HCT116 (cell line): ENCODE measurements around the gene HCFC2. TPM values are rescaled to one million over a fixed set of nuclear protein-coding genes. Genes with fewer than 3 reads are reported as not detected.

Experiments
- ATAC-seq: fragments of 200-7000 bp; cut with Tn5 transposase; 2 replicates; pipeline ENCODE4 v1.9.1; 2020; ENCODE audit warnings: mild to moderate bottlenecking, moderate library complexity
- BruUV-seq: library from RNA; stranded (reverse); fragments of 400-500 nt; replicated peaks from 2 replicates; lab custom pipeline; 2021; lab: Mats Ljungman, UMichigan
- CTCF ChIA-PET: fragments of 300-600 bp; sonication (Branson Sonifier 250); formaldehyde crosslinking; loops from one replicate; lab custom pipeline; 2021; ENCODE audit warnings: antibody characterized with exemption; lab: Charles Lee
- POLR2A ChIA-PET: fragments of 300-600, 350-600 bp; sonication (Branson Sonifier 250); formaldehyde crosslinking; loops from one replicate; lab custom pipeline; 2021; ENCODE audit warnings: antibody characterized with exemption; lab: Charles Lee
- RAD21 ChIA-PET, 2 experiments: fragments of 300-600 bp; sonication (Branson Sonifier 250); formaldehyde crosslinking; loops; one replicate each; lab custom pipeline; 2023; ENCODE audit warnings: low total read pairs in 2 of 2; ENCODE audit not compliant: uncharacterized antibody in 2 of 2, unreplicated experiment in 2 of 2, low non-redundant PET in 1 of 2; lab: Charles Lee
- DNase-seq: peaks from one replicate; pipeline ENCODE4 v3.0.0-alpha.2; 2010; ENCODE audit warnings: low read depth, low spot score
- H2AFZ ChIP-seq: fragments of 200-600 bp; shearing (Covaris generic), sonication (generic); 2 replicates; pipeline ENCODE4 v1.6.1; 2017; ENCODE audit warnings: low read depth, mixed run types, mixed read lengths, antibody characterized with exemption, low read length; ENCODE audit not compliant: poor library complexity, severe bottlenecking
- H3K27ac ChIP-seq: 2 replicates; pipeline ENCODE4 v1.5.1; 2012; ENCODE audit warnings: low read depth, low read length
- H3K27me3 ChIP-seq: fragments of 200-600 bp; sonication (generic); 2 replicates; pipeline ENCODE4 v1.6.1; 2016; ENCODE audit warnings: mixed run types, low read length, mixed read lengths; ENCODE audit not compliant: insufficient read depth
- H3K36me3 ChIP-seq, 2 experiments: fragments of 200-500 bp in 1 of 2; fragments of 200-600 bp in 1 of 2; sonication (Bioruptor generic) in 1 of 2; sonication (generic) in 1 of 2; 2 replicates each; pipeline versions ENCODE4 v1.5.1 to v1.6.1; 2014 to 2016; ENCODE audit warnings: low read length in 2 of 2, inconsistent platforms in 1 of 2, mixed read lengths in 1 of 2, mixed run types in 1 of 2; ENCODE audit not compliant: insufficient read depth in 2 of 2, control insufficient read depth in 1 of 2
- H3K4me1 ChIP-seq, 2 experiments: fragments of 200-600 bp in 1 of 2; sonication (generic) in 1 of 2; 2 replicates each; pipeline versions ENCODE4 v1.5.1 to v1.6.1; 2012 to 2017; ENCODE audit warnings: low read length in 2 of 2, inconsistent platforms in 1 of 2, mild to moderate bottlenecking in 1 of 2, mixed read lengths in 1 of 2, mixed run types in 1 of 2, moderate library complexity in 1 of 2; ENCODE audit not compliant: insufficient read depth in 2 of 2, control insufficient read depth in 1 of 2
- H3K4me2 ChIP-seq: fragments of 200-600 bp; sonication (generic); 2 replicates; pipeline ENCODE4 v1.6.1; 2017; ENCODE audit warnings: mixed run types, low read length, mixed read lengths
- H3K4me3 ChIP-seq, 2 experiments: fragments of 200-600 bp in 1 of 2; sonication (generic) in 1 of 2; replicated peaks in 1 of 2; 2 replicates each; pipeline ENCODE4 v1.5.1; 2011 to 2016; ENCODE audit warnings: low read length in 2 of 2, control low read depth in 1 of 2, low read depth in 1 of 2, mild to moderate bottlenecking in 1 of 2, mixed read lengths in 1 of 2, mixed run types in 1 of 2
- H3K79me2 ChIP-seq: fragments of 200-600 bp; sonication (generic); 2 replicates; pipeline ENCODE4 v1.6.1; 2017; ENCODE audit warnings: mild to moderate bottlenecking, mixed run types, low read length, moderate library complexity, mixed read lengths; ENCODE audit not compliant: insufficient read depth
- H3K9ac ChIP-seq: fragments of 200-600 bp; sonication (generic); 2 replicates; pipeline ENCODE4 v1.6.1; 2016; ENCODE audit warnings: low read length, mixed read lengths
- H3K9me2 ChIP-seq: fragments of 200-600 bp; sonication (generic), shearing (Covaris generic); 2 replicates; pipeline ENCODE4 v1.6.1; 2017; ENCODE audit warnings: mixed run types, mild to moderate bottlenecking, moderate library complexity; ENCODE audit not compliant: insufficient read depth
- H3K9me3 ChIP-seq, 2 experiments: fragments of 200-500 bp in 1 of 2; fragments of 200-600 bp in 1 of 2; sonication (Bioruptor generic) in 1 of 2; sonication (generic) in 1 of 2; 2 replicates each; pipeline ENCODE4 v1.6.1; 2014 to 2017; ENCODE audit warnings: low read length in 2 of 2, mixed read lengths in 2 of 2, inconsistent platforms in 1 of 2, low read depth in 1 of 2, mild to moderate bottlenecking in 1 of 2, mixed run types in 1 of 2, moderate library complexity in 1 of 2; ENCODE audit not compliant: control insufficient read depth in 1 of 2, insufficient read depth in 1 of 2
- H4K20me1 ChIP-seq: fragments of 200-600 bp; sonication (generic), shearing (Covaris generic); 2 replicates; pipeline ENCODE4 v1.6.1; 2017; ENCODE audit warnings: mixed run types, mild to moderate bottlenecking, moderate library complexity; ENCODE audit not compliant: insufficient read depth
- CBX3 ChIP-seq: IDR thresholded peaks from 2 replicates; pipeline ENCODE4 v1.6.1; 2012; ENCODE audit warnings: low read depth
- CEBPB ChIP-seq: IDR thresholded peaks from 2 replicates; pipeline ENCODE4 v1.6.1; 2012; ENCODE audit warnings: low read depth
- CTCF ChIP-seq, 3 experiments: fragments of 200-600 bp in 1 of 3; sonication (generic) in 1 of 3; IDR thresholded peaks in 2 of 3; conservative IDR thresholded peaks in 1 of 3; 2 replicates each; pipeline ENCODE4 v1.5.1; 2012 to 2017; ENCODE audit warnings: low read depth in 2 of 3, low read length in 2 of 3, antibody characterized with exemption in 1 of 3, borderline replicate concordance in 1 of 3, control low read depth in 1 of 3, mild to moderate bottlenecking in 1 of 3, mixed read lengths in 1 of 3, mixed run types in 1 of 3, moderate library complexity in 1 of 3; ENCODE audit not compliant: insufficient read depth in 1 of 3
- EGR1 ChIP-seq: IDR thresholded peaks from 2 replicates; pipeline ENCODE4 v1.6.1; 2012; ENCODE audit warnings: low read depth
- ELF1 ChIP-seq: IDR thresholded peaks from 2 replicates; pipeline ENCODE4 v1.6.1; 2012; ENCODE audit warnings: low read depth, borderline replicate concordance
- EZH2 ChIP-seq: fragments of 200-600 bp; sonication (generic); IDR thresholded peaks from 2 replicates; pipeline ENCODE4 v1.6.1; 2017; ENCODE audit warnings: antibody characterized with exemption, mixed run types
- FOSL1 ChIP-seq: IDR thresholded peaks from 2 replicates; pipeline ENCODE4 v1.6.1; 2012; ENCODE audit warnings: low read depth
- JUND ChIP-seq: IDR thresholded peaks from 2 replicates; pipeline ENCODE4 v1.6.1; 2012
- POLR2AphosphoS5 ChIP-seq: IDR thresholded peaks from 2 replicates; pipeline ENCODE4 v1.6.1; 2011; ENCODE audit warnings: mild to moderate bottlenecking, low read depth, low read length, moderate library complexity
- RAD21 ChIP-seq: IDR thresholded peaks from 2 replicates; pipeline ENCODE4 v1.6.1; 2012; ENCODE audit warnings: low read depth, mild to moderate bottlenecking
- REST ChIP-seq: IDR thresholded peaks from 2 replicates; pipeline ENCODE4 v1.6.1; 2012; ENCODE audit warnings: low read depth
- SIN3A ChIP-seq: IDR thresholded peaks from 2 replicates; pipeline ENCODE4 v1.6.1; 2012; ENCODE audit warnings: low read depth
- SRF ChIP-seq: IDR thresholded peaks from 2 replicates; pipeline ENCODE4 v1.6.1; 2012; ENCODE audit warnings: low read depth
- TCF7L2 ChIP-seq: IDR thresholded peaks from 2 replicates; pipeline ENCODE4 v1.7.0; 2011; ENCODE audit warnings: borderline replicate concordance, inconsistent platforms; ENCODE audit not compliant: insufficient read depth, insufficient read length; ENCODE audit errors: extremely low read depth
- intact Hi-C: fragments of 100-400 bp; cut with micrococcal nuclease; formaldehyde crosslinking; loops from 2 replicates; pipeline ENCODE4 v1.10.0; 2022
- total RNA-seq: library from RNA; stranded (reverse); gene quantifications from one replicate; pipeline ENCODE4 v1.2.1, GENCODE V29; 2021; ENCODE audit not compliant: unreplicated experiment
- TF ChIP-seq, protein P1 (sequence below): IDR thresholded peaks from 2 replicates; pipeline ENCODE4 v1.6.1; 2012
- TF ChIP-seq, protein P2 (sequence below): IDR thresholded peaks from 2 replicates; pipeline ENCODE4 v1.6.1; 2012

HCFC2 gene
- total RNA-seq, 1 experiment from 2014 or later = 4.9 TPM

GRCh38 chr12:104142543-104142942 is 78.2 kb downstream of the HCFC2 start:
- Histone ChIP-seq H3K4me1 (peaks cover 6 to 8% of the 10 kb centered on the region in 2 experiments), H3K27me3 (no peaks in the 10 kb centered on the region), H4K20me1 (no peaks in the 10 kb centered on the region), H2AFZ (no peak overlapping the region), H3K9me3 (no peaks in the 10 kb centered on the region), H3K9me2 (no peaks in the 10 kb centered on the region), H3K9ac (no peak overlapping the region), H3K27ac (no peak overlapping the region), H3K36me3 (no peaks in the 10 kb centered on the region), H3K4me3 (no peak overlapping the region), H3K79me2 (no peaks in the 10 kb centered on the region), H3K4me2 (no peak overlapping the region)
- ChIA-PET RAD21 (no interaction called here), CTCF (no interaction called here), POLR2A (no interaction called here)
- DNase-seq = no peak
- TF ChIP-seq RAD21 (no peak), ELF1 (no peak)
- TF ChIP-seq, protein P1, sequence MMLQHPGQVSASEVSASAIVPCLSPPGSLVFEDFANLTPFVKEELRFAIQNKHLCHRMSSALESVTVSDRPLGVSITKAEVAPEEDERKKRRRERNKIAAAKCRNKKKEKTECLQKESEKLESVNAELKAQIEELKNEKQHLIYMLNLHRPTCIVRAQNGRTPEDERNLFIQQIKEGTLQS = no peak
- intact Hi-C loops = no loop called here
- no peak for ATAC-seq
- BruUV-seq = no TSS peak

DNA sequence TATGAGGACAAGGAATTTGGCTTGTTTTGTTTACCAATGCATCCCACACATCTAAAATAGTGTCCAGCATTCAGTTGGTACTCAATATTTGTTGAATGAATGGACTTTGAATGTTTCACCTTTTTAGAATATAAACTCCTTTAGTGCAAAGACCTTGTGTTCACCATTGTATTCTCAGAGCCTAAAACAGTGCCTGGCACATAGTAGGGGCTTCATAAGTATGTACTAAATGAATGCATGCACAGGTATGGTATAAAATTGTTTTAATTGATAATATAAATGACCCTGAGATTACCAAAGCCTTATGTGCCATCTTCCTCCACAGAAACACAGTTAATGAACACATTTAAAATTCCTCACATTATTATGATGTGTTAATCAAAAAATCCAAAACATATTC is 78.7 kb downstream of the HCFC2 start:
- H3K9me2 ChIP-seq = no peaks in the 10 kb centered on the region
- H2AFZ ChIP-seq = no peak overlapping the region
- ChIA-PET POLR2A (no interaction called here), RAD21 (no interaction called here), CTCF (interaction anchor here (1.0 kb wide), 1 partner anchor 34 kb away, joined by 3 read pairs; no protein-coding TSS in a partner anchor)
- H3K4me1 ChIP-seq = peaks cover 6 to 8% of the 10 kb centered on the region in 2 experiments
- no peaks in the 10 kb centered on the region for H3K27me3 ChIP-seq
- no peaks in the 10 kb centered on the region for H3K36me3 ChIP-seq
- DNase-seq (no peak), ATAC-seq (no peak)
- H3K4me2 ChIP-seq = no peak overlapping the region
- no peak overlapping the region for H3K27ac ChIP-seq
- H3K79me2 ChIP-seq = no peaks in the 10 kb centered on the region
- H4K20me1 ChIP-seq = no peaks in the 10 kb centered on the region
- H3K9ac ChIP-seq = no peak overlapping the region
- intact Hi-C loops = no loop called here
- H3K9me3 ChIP-seq = no peaks in the 10 kb centered on the region
- no peak overlapping the region for H3K4me3 ChIP-seq
- BruUV-seq = no TSS peak
- TF ChIP-seq SRF = no peak
- TF ChIP-seq REST = no peak
- TF ChIP-seq EGR1 = no peak
- TF ChIP-seq ELF1 = no peak
- TF ChIP-seq POLR2AphosphoS5 = no peak
- TF ChIP-seq CTCF (IDR thresholded peaks at IDR 0.05 in 2 of 3, conservative IDR thresholded peaks at IDR 0.05 in 1 of 3; ENCODE audit: borderline replicate concordance in 1 of 3, insufficient read depth in 1 of 3, low read depth in 2 of 3, low read length in 2 of 3) = no peak
- TF ChIP-seq, protein P1 = no peak
- TF ChIP-seq, protein P2, sequence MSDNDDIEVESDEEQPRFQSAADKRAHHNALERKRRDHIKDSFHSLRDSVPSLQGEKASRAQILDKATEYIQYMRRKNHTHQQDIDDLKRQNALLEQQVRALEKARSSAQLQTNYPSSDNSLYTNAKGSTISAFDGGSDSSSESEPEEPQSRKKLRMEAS = no peak
- TF ChIP-seq CBX3 = no peak
- TF ChIP-seq CEBPB = no peak
- TF ChIP-seq EZH2 = no peak
- no peak for TF ChIP-seq JUND
- no peak for TF ChIP-seq FOSL1
- no peak for TF ChIP-seq TCF7L2
- TF ChIP-seq SIN3A = no peak
